H1 (cell line): Measurements from ENCODE around the gene CDC42EP4.

Experiments
- CBX5 ChIP-seq: fragments of 300-800, 300-1000 bp; sonication (generic); IDR thresholded peaks from 2 replicates; pipeline ENCODE4 v1.7.1; 2016; ENCODE audit warnings: antibody characterized with exemption, low read length, low read depth
- POLR2A ChIP-seq, 2 experiments: IDR thresholded peaks; 1 replicate in 1 of 2; 2 replicates in 1 of 2; pipeline ENCODE4 v1.6.1; 2011; ENCODE audit warnings: low read depth in 2 of 2, low read length in 2 of 2, mild to moderate bottlenecking in 2 of 2; ENCODE audit errors: control extremely low read depth in 1 of 2
- SP1 ChIP-seq: IDR thresholded peaks from 2 replicates; pipeline ENCODE4 v1.6.1; 2011; ENCODE audit warnings: low read depth, low read length

- TF ChIP-seq SP1 (no peak), CBX5 (no peak), POLR2A (IDR thresholded peaks at IDR 0.05; ENCODE audit: control extremely low read depth in 1 of 2, low read depth in 2 of 2, low read length in 2 of 2) (no peak)
Observed at GRCh38 chr17:73324160-73324475, 12.3 kb upstream of the CDC42EP4 start.
